A549 (cell line): ENCODE results near the gene VTA1. TPM values are rescaled to one million over a fixed set of nuclear protein-coding genes. Genes with fewer than 3 reads are reported as not detected.
A peak's percentile ranks its signal among the peaks of the same experiment; 100 is the strongest.
"Not testable (repeated sequence)": the region's sequence is repeated elsewhere in the genome, so short reads cannot be mapped to it uniquely, and the experiment has no call there.

Experiments used
- ATAC-seq, 2 experiments: fragments of 200-7000 bp in 1 of 2; fragments of >200 bp in 1 of 2; cut with Nextera tagmentation in 1 of 2; cut with Tn5 transposase in 1 of 2; 3 replicates each; pipeline versions ENCODE4 v1.8.0 to v1.9.1; 2018 to 2020; ENCODE audit warnings: mild to moderate bottlenecking in 1 of 2, moderate library complexity in 1 of 2
- CTCF ChIA-PET: fragments of 300-600 bp; sonication (Branson Sonifier 250); formaldehyde crosslinking; extraction: SDS; loops from one replicate; lab custom pipeline; 2021; ENCODE audit warnings: antibody characterized with exemption, inconsistent platforms; lab: Yijun Ruan, JAX
- POLR2A ChIA-PET: fragments of 350-600 bp; formaldehyde crosslinking; extraction: SDS; loops from one replicate; lab custom pipeline; 2021; ENCODE audit warnings: antibody characterized with exemption, inconsistent platforms; lab: Yijun Ruan, JAX
- DNase-seq, 2 experiments: peaks; one replicate each; pipeline versions ENCODE4 v3.0.0 to v3.0.0-alpha.2; 2011 to 2016; ENCODE audit warnings: low read depth in 1 of 2, low spot score in 1 of 2
- FAIRE-seq: peaks from 2 replicates; lab custom pipeline; 2011; peaks lifted over from hg19 to GRCh38; lab: Jason Lieb, UNC
- H3K27ac ChIP-seq, 2 experiments: fragments of >200 bp; sonication (Bioruptor Twin); formaldehyde crosslinking; 3 replicates each; pipeline ENCODE4 v1.5.1; 2016 to 2017
- H3K4me1 ChIP-seq: fragments of >200 bp; sonication (Bioruptor Twin); formaldehyde crosslinking; 3 replicates; pipeline ENCODE4 v1.6.1; 2016
- H3K4me2 ChIP-seq: fragments of >200 bp; sonication (Bioruptor Twin); formaldehyde crosslinking; 3 replicates; pipeline ENCODE4 v1.6.1; 2016
- H3K4me3 ChIP-seq: fragments of >200 bp; sonication (Bioruptor Twin); formaldehyde crosslinking; 3 replicates; pipeline ENCODE4 v1.5.1; 2016
- H3K9me3 ChIP-seq: fragments of >200 bp; sonication (Bioruptor Twin); formaldehyde crosslinking; 3 replicates; pipeline ENCODE4 v1.6.1; 2016
- ATOH8 ChIP-seq: fragments of 250-450 bp; sonication (Bioruptor Pico); IDR thresholded peaks from 2 replicates; pipeline ENCODE4 v1.5.0; 2020; ENCODE audit warnings: low read depth, mild to moderate bottlenecking, moderate library complexity
- BHLHE40 ChIP-seq: IDR thresholded peaks from 2 replicates; pipeline ENCODE4 v1.6.1; 2012; ENCODE audit warnings: low read depth, low read length, inconsistent platforms
- CTCF ChIP-seq: fragments of >200 bp; sonication (Bioruptor Twin); formaldehyde crosslinking; IDR thresholded peaks from 3 replicates; pipeline ENCODE4 v1.5.1; 2016
- E2F6 ChIP-seq: IDR thresholded peaks from 2 replicates; pipeline ENCODE4 v1.6.1; 2012; ENCODE audit warnings: low read depth, borderline replicate concordance
- EHF ChIP-seq: fragments of 250-450 bp; sonication (Bioruptor Pico); IDR thresholded peaks from 2 replicates; pipeline ENCODE4 v1.5.0; 2020; ENCODE audit warnings: mild to moderate bottlenecking
- GATA3 ChIP-seq: IDR thresholded peaks from 2 replicates; pipeline ENCODE4 v1.6.1; 2012; ENCODE audit warnings: borderline replicate concordance
- HES2 ChIP-seq: fragments of >200 bp; sonication (Bioruptor Twin); formaldehyde crosslinking; IDR thresholded peaks from 2 replicates; pipeline ENCODE4 v1.6.1; 2016
- HEYL ChIP-seq: fragments of 250-450 bp; sonication (Bioruptor Pico); IDR thresholded peaks from 2 replicates; pipeline ENCODE4 v1.8.0; 2021; ENCODE audit warnings: mild to moderate bottlenecking, moderate library complexity
- HOXA7 ChIP-seq: fragments of 250-450 bp; sonication (Bioruptor Pico); IDR thresholded peaks from 2 replicates; pipeline ENCODE4 v1.5.0; 2020; ENCODE audit warnings: mild to moderate bottlenecking, moderate library complexity
- HOXB13 ChIP-seq: fragments of 250-450 bp; sonication (Bioruptor Pico); IDR thresholded peaks from 2 replicates; pipeline ENCODE4 v1.5.0; 2020; ENCODE audit warnings: low read depth, mild to moderate bottlenecking, moderate library complexity
- HOXB5 ChIP-seq: fragments of 250-450 bp; sonication (Bioruptor Pico); IDR thresholded peaks from 2 replicates; pipeline ENCODE4 v1.5.0; 2020; ENCODE audit warnings: mild to moderate bottlenecking, moderate library complexity
- JUN ChIP-seq, 2 experiments: fragments of >200 bp; sonication (Bioruptor Twin); formaldehyde crosslinking; IDR thresholded peaks; 2 replicates in 1 of 2; 3 replicates in 1 of 2; pipeline ENCODE4 v1.6.1; 2016 to 2017
- KDM5A ChIP-seq: fragments of 200-600 bp; sonication (generic); IDR thresholded peaks from 2 replicates; pipeline ENCODE4 v1.6.1; 2016; ENCODE audit warnings: antibody characterized with exemption, mild to moderate bottlenecking
- NFE2L2 ChIP-seq: fragments of 150-350 bp; conservative IDR thresholded peaks from 2 replicates; pipeline ENCODE4 v1.6.1; 2014; ENCODE audit warnings: low read length
- NPAS2 ChIP-seq: fragments of 250-450 bp; sonication (Bioruptor Pico); IDR thresholded peaks from 2 replicates; pipeline ENCODE4 v1.8.0; 2022; ENCODE audit warnings: mild to moderate bottlenecking, moderate library complexity, borderline replicate concordance
- NR3C1 ChIP-seq: fragments of >200 bp; sonication (Bioruptor Twin); formaldehyde crosslinking; IDR thresholded peaks from 3 replicates; pipeline ENCODE4 v1.6.1; 2017
- PBX3 ChIP-seq: IDR thresholded peaks from 2 replicates; pipeline ENCODE4 v1.6.1; 2012
- RAD21 ChIP-seq, 2 experiments: fragments of >200 bp in 1 of 2; sonication (Bioruptor Twin) in 1 of 2; formaldehyde crosslinking in 1 of 2; IDR thresholded peaks in 1 of 2; conservative IDR thresholded peaks in 1 of 2; 2 replicates in 1 of 2; 3 replicates in 1 of 2; pipeline ENCODE4 v1.6.1; 2012 to 2018; ENCODE audit warnings: inconsistent platforms in 1 of 2
- ZNF302 ChIP-seq: fragments of 250-450 bp; sonication (Bioruptor Pico); IDR thresholded peaks from 2 replicates; pipeline ENCODE4 v1.9.0; 2021; ENCODE audit warnings: inconsistent platforms, mild to moderate bottlenecking, moderate library complexity
- ZSCAN20 ChIP-seq: fragments of 250-450 bp; sonication (Bioruptor Pico); IDR thresholded peaks from 2 replicates; pipeline ENCODE4 v1.8.0; 2022; ENCODE audit warnings: mild to moderate bottlenecking, moderate library complexity
- WGBS: methylation state at CpG from one replicate; pipeline ENCODE4 v1.1.6; 2017; ENCODE audit errors: missing lambda C conversion rate; 5-methylcytosine and 5-hydroxymethylcytosine counted together
- polyA plus RNA-seq, 4 experiments: library from polyadenylated mRNA; depleted of rRNA in 3 of 4; stranded (reverse); fragments of >200 nt; fragmentation: RNase III in 1 of 4; extraction: RNeasy Plus Mini Kit Qiagen cat#74134 plus additional on column Dnase treatment in 1 of 4; gene quantifications; 2 replicates in 3 of 4; 3 replicates in 1 of 4; pipeline ENCODE4 v1.2.3, GENCODE V29; 2011 to 2017

VTA1 gene
- polyA plus RNA-seq, 2 of the 4 experiments (the other 2 are of a cell fraction) = 44.3 to 88.0 TPM

GRCh38 chr6:142155895-142156757 is 9.1 kb downstream of the VTA1 start (continued):
- TF ChIP-seq E2F6 (no peak), NPAS2 (CRISPR knock-in tag) (no peak)

- POLR2A ChIA-PET, H3K9me3 ChIP-seq, H3K4me2 ChIP-seq: not testable (repeated sequence)
- 68% methylated on average over 4 of the region's 4 CpGs for WGBS
- Histone ChIP-seq H3K27ac (peak overlapping the region in 1 of 2 experiments; percentile 41; a peak in 2 of 6 replicates), H3K4me1 (peaks cover 31% of the 10 kb centered on the region; the same call in 2 of the 3 replicates)
- CTCF ChIA-PET = interaction anchor here (0.7 to 2.2 kb wide), 20 partner anchors 9 to 317 kb away, joined by 3 to 22 read pairs (median 4); partner anchors contain the start of genes ADGRG6, NMBR and VTA1
- peak in 1 of 2 experiments; percentile 21; a peak in 1 of 6 replicates for ATAC-seq
- 0 out of 5 replicates have a peak, but pooled peaks of 1 of the 2 experiments have one; percentile 4 for TF ChIP-seq RAD21 (conservative IDR thresholded peaks at IDR 0.05 in 1 of 2, IDR thresholded peaks at IDR 0.05 in 1 of 2)
- TF ChIP-seq, all 56 proteins: peak for 1; not testable (repeated sequence) for 55
- not testable (repeated sequence) for H3K4me3 ChIP-seq, DNase-seq, FAIRE-seq
Measured at GRCh38 chr6:142156758-142157068, 9.7 kb downstream of the VTA1 start.

- ChIA-PET POLR2A (no interaction called here), CTCF (interaction anchor here (1.0 kb wide), 2 partner anchors 15 to 210 kb away, joined by 3 to 5 read pairs; partner anchors contain the start of genes NMBR and VTA1)
- Histone ChIP-seq H3K4me3 (no peak overlapping the region), H3K4me1 (peaks cover 38% of the 10 kb centered on the region), H3K27ac (no peak overlapping the region), H3K9me3 (no peaks in the 10 kb centered on the region), H3K4me2 (no peak overlapping the region)
- 71% methylated on average over 1 of the region's 1 CpG for WGBS
- ATAC-seq = no peak
- TF ChIP-seq ZSCAN20 (no peak), ZNF302 (CRISPR knock-in tag) (no peak), HOXB13 (CRISPR knock-in tag) (no peak), PBX3 (no peak), BHLHE40 (no peak), HOXB5 (no peak), ATOH8 (CRISPR knock-in tag) (no peak), NR3C1 (no peak), HES2 (no peak), NFE2L2 (no peak), CTCF (no peak), EHF (CRISPR knock-in tag) (no peak), GATA3 (no peak), HOXA7 (CRISPR knock-in tag) (no peak), KDM5A (no peak), JUN (IDR thresholded peaks at IDR 0.05) (no peak), HEYL (CRISPR knock-in tag) (no peak)
- DNase-seq = no peak
- no peak for FAIRE-seq
Measured at GRCh38 chr6:142162780-142163179, 15.7 kb downstream of the VTA1 start.
